Measurements from ENCODE around the gene L1TD1.
"Not testable (repeated sequence)": the region's sequence is repeated elsewhere in the genome, so short reads cannot be mapped to it uniquely, and the experiment has no call there.

The L1TD1 gene, protein sequence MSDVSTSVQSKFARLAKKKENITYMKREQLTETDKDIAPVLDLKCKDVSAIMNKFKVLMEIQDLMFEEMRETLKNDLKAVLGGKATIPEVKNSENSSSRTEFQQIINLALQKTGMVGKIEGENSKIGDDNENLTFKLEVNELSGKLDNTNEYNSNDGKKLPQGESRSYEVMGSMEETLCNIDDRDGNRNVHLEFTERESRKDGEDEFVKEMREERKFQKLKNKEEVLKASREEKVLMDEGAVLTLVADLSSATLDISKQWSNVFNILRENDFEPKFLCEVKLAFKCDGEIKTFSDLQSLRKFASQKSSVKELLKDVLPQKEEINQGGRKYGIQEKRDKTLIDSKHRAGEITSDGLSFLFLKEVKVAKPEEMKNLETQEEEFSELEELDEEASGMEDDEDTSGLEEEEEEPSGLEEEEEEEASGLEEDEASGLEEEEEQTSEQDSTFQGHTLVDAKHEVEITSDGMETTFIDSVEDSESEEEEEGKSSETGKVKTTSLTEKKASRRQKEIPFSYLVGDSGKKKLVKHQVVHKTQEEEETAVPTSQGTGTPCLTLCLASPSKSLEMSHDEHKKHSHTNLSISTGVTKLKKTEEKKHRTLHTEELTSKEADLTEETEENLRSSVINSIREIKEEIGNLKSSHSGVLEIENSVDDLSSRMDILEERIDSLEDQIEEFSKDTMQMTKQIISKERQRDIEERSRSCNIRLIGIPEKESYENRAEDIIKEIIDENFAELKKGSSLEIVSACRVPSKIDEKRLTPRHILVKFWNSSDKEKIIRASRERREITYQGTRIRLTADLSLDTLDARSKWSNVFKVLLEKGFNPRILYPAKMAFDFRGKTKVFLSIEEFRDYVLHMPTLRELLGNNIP

DNA sequence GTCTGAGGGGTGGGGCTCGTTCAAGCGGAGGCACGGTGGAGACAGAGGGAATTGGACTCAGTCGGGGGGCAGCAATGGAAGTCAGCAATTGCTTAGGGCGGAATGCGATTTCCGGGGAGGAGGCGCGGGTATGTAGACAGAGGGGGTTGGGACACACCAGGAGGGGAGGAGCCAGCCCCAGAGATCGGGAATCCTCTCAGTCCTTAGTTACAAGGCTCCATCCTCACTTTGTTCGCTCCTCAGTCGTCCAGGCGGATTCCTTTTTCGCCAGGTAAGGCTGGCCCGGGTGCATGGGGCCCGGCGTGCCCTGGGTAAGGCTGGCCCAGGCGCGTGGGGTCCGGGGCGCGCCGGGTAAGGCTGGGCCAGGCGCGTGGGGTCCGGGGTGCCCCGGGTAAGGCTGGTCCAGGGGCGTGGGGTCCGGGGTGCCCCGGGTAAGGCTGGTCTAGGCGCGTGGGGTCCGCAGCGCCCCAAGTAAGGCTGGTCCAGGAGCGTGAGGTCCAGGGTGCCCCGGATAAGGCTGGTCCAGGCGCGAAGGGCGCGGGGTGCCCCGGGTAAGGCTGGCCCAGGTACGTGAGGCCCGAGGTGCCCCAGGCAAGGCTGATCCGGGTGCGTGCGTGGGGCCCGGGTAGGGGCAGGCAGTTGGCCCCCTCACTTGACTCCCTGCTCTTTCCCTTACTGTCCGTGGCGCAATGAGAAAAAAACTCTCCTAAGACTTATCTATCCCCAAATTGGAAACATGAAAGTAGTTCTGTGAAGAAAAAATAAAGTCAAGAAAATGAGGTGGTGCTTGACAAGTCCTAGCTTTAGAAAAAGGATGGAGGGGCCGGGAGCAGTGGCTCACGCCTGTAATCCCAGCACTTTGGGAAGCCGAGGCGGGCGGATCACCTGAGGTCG is at the start of gene L1TD1:
Gene L1TD1, plus strand, starts transcription at position 199 of the 894 bp plus-strand sequence. CDS start 11,780 bp downstream, outside the sequence.
- no peak for DNase-seq

DNA sequence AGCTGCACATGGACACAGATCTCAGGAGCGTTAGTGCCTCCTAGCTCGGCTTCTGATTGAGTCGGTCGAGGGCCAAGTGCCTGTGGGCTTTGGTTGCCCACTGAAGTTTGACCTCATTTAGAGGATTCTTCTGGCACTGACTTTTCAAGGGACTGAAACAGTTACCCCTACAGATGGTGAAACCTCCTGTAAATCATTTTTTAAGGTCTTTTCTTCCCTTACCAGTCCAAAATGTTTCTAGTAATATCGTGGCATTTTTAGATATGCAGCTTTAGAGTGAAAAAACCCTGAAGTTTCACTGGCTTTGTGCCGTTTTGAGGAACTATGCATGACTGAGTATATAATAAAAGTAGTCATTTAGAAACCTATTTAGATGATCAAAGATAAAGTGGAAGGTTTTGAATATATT is 34.7 kb upstream of the L1TD1 start:
- no peak for DNase-seq

GRCh38 chr1:62161711-62162110 is 32.9 kb upstream of the L1TD1 start:
- DNase-seq = no peak

DNA sequence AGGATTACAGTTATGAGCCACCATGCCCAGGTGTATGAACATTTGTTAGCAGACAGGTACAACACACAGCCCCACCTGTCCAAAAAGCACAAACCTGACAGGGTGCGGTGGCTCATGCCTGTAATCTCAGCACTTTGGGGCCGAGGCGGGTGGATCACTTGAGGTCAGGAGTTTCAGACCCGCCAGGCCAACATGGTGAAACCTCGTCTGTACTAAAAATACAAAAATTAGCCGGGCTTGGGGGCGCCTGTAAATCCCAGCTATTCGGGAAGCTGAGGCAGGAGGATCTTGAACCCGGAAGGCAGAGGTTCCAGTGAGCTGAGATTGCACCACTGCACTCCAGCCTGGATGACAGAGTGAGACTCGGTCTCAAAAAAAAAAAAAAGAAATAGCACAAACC is 24.3 kb upstream of the L1TD1 start:
- DNase-seq = not testable (repeated sequence)

DNA sequence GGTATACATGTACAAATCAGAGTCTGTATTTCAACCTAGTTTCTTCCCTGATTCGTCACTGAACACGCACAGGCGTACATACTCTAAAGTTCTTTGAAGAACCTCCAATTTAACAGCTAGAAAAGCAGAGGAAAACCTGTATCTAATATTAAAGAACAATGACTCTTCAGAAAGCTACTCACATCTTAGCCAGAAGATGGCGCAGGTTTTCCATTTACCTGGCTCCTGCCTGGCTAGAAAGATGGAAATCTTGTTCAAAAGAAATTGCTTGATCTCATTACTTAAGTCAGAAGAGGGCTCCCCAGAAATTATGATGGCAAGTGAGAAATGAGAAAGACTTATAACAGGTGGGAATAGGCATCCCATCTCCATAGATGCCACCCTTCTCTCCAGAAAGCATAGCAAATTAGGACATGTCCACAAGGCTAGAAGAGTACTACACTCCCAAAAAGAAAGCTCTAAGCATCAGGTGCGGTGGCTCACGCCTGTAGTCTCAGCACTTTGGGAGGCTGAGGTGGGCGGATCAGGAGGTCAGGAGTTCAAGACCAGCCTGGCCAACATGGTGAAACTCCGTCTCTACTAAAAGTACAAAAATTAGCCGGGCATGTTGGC is 19.0 kb upstream of the L1TD1 start:
- peak; percentile 6 for DNase-seq

DNA sequence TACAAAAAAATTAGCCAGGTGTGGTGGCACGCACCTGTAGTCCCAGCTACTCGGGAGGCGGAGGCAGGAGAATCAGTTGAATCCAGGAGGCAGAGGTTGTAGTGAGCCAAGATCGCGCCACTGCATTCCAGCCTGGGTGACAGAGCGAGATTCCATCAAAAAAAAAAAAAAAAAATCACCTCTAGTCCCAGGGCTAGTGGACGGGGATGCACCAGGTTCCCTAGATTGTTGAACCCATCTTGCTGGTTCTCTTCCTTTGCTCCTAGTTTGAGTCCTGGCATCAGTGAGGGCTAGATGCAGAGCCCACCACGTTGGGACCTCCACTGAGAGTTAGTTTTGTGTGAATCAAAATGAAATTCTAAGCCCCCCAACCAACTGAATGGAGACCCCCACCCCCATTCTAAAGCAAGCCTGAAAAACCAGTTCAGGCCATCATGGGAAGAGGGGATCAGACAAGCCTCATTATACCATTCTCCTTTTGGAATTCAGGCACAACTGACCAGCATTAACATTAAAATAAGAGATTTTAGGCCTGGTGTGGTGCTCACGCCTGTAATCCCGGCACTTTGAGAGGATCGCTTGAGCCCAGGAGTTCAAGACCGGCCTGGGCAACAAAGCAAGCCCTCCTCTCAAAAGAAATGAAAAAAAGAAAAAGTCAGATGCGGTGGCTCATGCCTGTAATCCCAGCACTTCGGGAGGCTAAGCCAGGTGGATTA is 17.9 kb upstream of the L1TD1 start:
- DNase-seq = no peak

GRCh38 chr1:62177621-62178020 is 17.0 kb upstream of the L1TD1 start:
- DNase-seq = no peak

DNA sequence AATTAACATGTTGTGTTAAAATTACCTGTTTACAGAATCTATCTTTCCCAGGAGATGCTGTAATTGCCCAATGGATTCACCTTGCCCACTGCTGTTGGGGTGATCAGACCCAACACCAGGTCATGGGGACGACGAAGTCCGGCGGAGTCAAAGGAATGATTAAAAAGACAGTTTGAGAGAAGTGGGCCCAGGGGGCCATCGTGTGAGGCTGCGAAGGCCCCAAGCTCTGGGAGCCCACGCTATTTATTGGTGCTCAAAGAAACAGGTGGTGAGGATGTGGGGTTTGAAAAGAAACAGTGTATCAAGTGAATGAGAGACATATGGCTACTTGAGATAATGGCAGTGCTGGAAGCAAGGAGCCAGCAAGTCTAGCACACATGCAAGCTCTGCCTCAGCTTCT is 16.3 kb upstream of the L1TD1 start:
- DNase-seq = no peak

DNA sequence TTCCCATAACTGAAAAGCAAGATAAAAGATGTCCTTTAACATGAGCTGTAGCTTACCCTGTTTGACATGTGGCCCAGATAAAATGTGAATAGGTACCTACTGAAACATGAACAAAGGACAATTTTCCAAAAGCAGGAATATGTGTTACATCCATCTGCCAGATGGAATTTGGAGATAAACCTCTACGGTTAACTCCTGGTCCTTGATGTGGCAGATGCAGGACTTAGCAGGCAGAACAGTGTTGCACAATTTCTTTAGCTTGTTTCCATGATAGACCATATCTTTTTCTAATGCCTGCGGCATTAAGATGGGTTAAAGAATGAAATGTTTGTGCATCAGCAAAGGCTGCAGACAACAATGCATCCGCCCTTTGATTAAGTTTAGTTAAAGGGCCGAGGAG is 14.6 kb upstream of the L1TD1 start:
- not testable (repeated sequence) for DNase-seq

- no peak for DNase-seq
Observed at GRCh38 chr1:62180639-62181038, 14.0 kb upstream of the L1TD1 start.

DNA sequence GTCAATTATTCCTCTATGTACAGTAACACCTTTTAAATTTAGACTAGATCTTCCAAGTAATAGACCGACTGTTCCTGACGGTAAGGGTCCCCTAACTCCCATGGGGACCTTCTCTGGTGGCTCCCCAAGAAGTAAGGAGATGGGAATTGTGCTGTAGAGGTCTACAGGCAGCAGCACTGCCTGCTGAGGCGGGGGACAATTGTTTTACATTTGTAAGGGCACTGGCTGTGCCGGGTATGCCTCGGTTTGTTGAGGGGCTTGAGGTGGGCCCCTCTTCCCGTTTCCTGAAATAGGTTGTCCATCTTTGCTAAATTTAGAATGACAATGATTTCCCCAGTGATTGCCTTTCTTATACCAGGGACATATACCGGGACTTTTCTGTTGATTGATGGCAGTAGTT is 13.1 kb upstream of the L1TD1 start:
- DNase-seq = no peak

- DNase-seq = not testable (repeated sequence)
Observed at GRCh38 chr1:62182157-62182556, 12.5 kb upstream of the L1TD1 start.

DNA sequence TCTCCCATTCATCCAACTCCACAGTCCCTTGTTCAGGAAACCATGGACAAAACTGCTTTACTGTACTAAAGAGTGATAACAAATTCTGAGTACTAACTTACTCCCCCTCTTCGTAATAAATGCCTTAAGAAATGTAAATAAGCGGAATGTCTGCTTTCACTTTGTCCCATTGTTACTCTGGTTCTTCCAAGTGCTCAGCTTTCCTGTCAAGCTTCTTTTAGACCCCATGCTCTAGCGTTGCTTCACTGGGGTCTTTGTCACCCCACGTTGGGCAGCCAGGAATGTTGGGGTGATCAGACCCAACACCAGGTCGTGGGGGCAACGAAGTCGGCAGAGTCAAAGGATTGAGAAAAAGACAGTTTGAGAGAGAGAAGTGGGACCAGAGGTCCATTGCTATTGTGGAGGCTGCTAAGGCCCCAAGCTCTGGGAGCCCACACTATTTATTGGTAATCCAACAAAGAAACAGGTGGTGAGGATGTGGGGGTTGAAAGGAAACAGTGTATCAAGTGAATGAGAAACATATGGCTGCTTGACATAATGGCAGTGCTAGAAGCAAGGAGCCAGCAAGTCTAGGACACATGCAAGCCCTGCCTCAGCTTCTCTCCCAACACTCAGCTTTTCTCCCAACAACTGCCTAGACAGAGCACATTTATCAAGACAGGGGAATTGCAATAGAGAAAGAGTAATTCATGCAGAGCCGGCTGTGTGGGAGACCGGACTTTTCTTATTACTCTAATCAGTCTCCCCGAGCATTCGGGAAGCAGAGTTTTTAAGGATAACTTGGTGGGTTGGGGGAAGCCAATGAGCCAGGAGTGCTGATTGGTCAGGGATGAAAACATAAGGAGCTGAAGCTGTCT is 11.3 kb upstream of the L1TD1 start:
- DNase-seq = not testable (repeated sequence)

GRCh38 chr1:62184336-62184735 is 10.3 kb upstream of the L1TD1 start:
- no peak for DNase-seq

- not testable (repeated sequence) for DNase-seq
Observed at GRCh38 chr1:62185233-62185632, 9.4 kb upstream of the L1TD1 start.

DNA sequence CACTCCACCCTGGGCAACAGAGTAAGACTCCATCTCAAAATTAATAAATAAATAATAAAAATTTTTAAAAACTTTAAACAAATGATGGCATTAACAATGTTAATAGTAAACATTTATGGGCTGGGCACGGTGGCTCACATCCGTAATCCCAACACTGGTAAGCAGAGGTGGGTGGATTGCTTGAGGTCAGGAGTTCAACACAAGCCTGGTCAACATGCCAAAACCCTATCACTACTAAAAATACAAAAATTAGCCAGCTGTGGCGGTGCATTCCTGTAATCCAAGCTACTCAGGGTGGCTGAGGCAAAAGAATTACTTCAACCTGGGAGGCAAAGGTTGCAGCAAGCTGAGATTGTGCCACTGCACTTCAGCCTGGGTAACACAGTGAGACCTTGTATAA is 9.0 kb upstream of the L1TD1 start:
- DNase-seq = no peak

GRCh38 chr1:62187548-62187947 is 7.1 kb upstream of the L1TD1 start:
- DNase-seq = no peak

- no peak for DNase-seq
Observed at GRCh38 chr1:62188111-62188510, 6.5 kb upstream of the L1TD1 start.

GRCh38 chr1:62196086-62196690 is 1.5 kb downstream of the L1TD1 start:
- DNase-seq = no peak

- DNase-seq = no peak
Observed at GRCh38 chr1:62198069-62198780, 3.6 kb downstream of the L1TD1 start.
